ENCODE data around the gene RAB40B. TPM values are rescaled to one million over a fixed set of nuclear protein-coding genes. Genes with fewer than 3 reads are reported as not detected.
"Not testable (repeated sequence)": the region's sequence is repeated elsewhere in the genome, so short reads cannot be mapped to it uniquely, and the experiment has no call there.

RAB40B gene
- total RNA-seq (1 to 10 TPM; 5.1 to 5.8 TPM), polyA plus RNA-seq (1 to 10 TPM; 2.6 to 4.0 TPM)

GRCh38 chr17:82698065-82698973 is at the start of gene RAB40B:
Gene RAB40B, minus strand, starts transcription at chr17:82698698. Its CDS starts 102 bp downstream, at chr17:82698596.
- H3K27ac ChIP-seq (ENCODE audit: low read depth, low read length), result peak within 1 kb of the TSS; percentile 6
- Mint-ChIP-seq H3K4me1 (peaks cover 4 to 15% (median 10%) of the 10 kb centered on the region in 4 donors), H3K36me3 (peaks cover 2 to 9% of the 10 kb centered on the region in 2 donors), H3K27ac (peak within 1 kb of the TSS; percentile 20 to 95 (median 77)), H3K4me3 (peak within 1 kb of the TSS; percentile 84 to 96 (median 90)), H3K27me3 (no peaks in the 10 kb centered on the region), H3K9me3 (peaks cover 0 to 16% (median 10%) of the 10 kb centered on the region in 8 donors)
- ChIA-PET POLR2A (ENCODE audit: partially characterized antibody) (interaction anchor here (0.6 to 1.6 kb wide), 3 partner anchors 18 to 48 kb away, joined by 3 to 5 read pairs (median 4); partner anchors contain the start of gene FN3KRP), CTCF (ENCODE audit: partially characterized antibody) (no interaction called here)
- peak within 1 kb of the TSS; percentile 12 to 57 for H3K4me3 ChIP-seq (ENCODE audit: low read length in 2 of 2)
- DNase-seq, result peak; percentile 99
- intact Hi-C loops (cut with micrococcal nuclease), result loop anchor here (1.0 to 2.0 kb wide), 3 partner anchors 18 to 53 kb away; partner anchors contain the start of genes FN3KRP and WDR45B
- H3K4me1 ChIP-seq (ENCODE audit: insufficient read depth, low read length), result peaks cover 13% of the 10 kb centered on the region
- H3K9me3 ChIP-seq (ENCODE audit: control insufficient read depth in 1 of 2, low read length in 2 of 2), result peaks cover 0 to 6% of the 10 kb centered on the region in 2 donors
- no peaks in the 10 kb centered on the region for H3K36me3 ChIP-seq (ENCODE audit: insufficient read depth, low read length)
- H3K27me3 ChIP-seq (ENCODE audit: insufficient read depth, low read length), result no peaks in the 10 kb centered on the region

DNA sequence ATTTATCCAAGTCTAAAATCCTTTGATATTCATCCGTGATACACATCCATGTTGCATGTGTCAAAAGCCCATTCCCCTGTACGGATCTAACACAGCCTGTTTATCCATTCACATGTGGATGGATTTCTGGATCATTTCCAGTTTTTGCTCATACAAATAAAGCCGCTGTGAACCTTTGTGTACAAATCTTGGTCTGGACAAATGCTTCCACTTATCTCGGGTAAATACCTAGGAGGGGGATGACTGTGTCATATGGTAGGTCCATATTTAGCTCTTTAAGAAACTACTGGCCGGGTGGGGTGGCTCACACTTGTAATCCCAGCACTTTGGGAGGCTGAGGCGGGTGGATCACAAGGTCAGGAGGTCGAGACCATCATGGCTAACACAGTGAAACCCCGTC is 47.0 kb upstream of the RAB40B start:
- H3K9me3 ChIP-seq (ENCODE audit: control insufficient read depth in 1 of 2, low read length in 2 of 2), result peaks cover 0 to 10% of the 10 kb centered on the region in 2 donors
- Mint-ChIP-seq H3K4me3 (no peak overlapping the region), H3K27ac (no peak overlapping the region), H3K27me3 (no peaks in the 10 kb centered on the region), H3K36me3 (peaks cover 12 to 18% of the 10 kb centered on the region in 2 donors), H3K4me1 (peaks cover 0 to 5% (median 0%) of the 10 kb centered on the region in 4 donors), H3K9me3 (peaks cover 0 to 19% (median 15%) of the 10 kb centered on the region in 8 donors)
- no peaks in the 10 kb centered on the region for H3K4me1 ChIP-seq (ENCODE audit: insufficient read depth, low read length)
- intact Hi-C loops (cut with micrococcal nuclease), result no loop called here
- no peak for DNase-seq
- H3K36me3 ChIP-seq (ENCODE audit: insufficient read depth, low read length), result no peaks in the 10 kb centered on the region
- H3K27me3 ChIP-seq (ENCODE audit: insufficient read depth, low read length), result no peaks in the 10 kb centered on the region
- H3K27ac ChIP-seq (ENCODE audit: low read depth, low read length), result no peak overlapping the region
- CTCF ChIA-PET (ENCODE audit: partially characterized antibody), result interaction anchor here (0.7 kb wide), 1 partner anchor 16 kb away, joined by 5 read pairs; no protein-coding TSS in a partner anchor
- no peak overlapping the region for H3K4me3 ChIP-seq (ENCODE audit: low read length in 2 of 2)
- POLR2A ChIA-PET (ENCODE audit: partially characterized antibody), result no interaction called here

DNA sequence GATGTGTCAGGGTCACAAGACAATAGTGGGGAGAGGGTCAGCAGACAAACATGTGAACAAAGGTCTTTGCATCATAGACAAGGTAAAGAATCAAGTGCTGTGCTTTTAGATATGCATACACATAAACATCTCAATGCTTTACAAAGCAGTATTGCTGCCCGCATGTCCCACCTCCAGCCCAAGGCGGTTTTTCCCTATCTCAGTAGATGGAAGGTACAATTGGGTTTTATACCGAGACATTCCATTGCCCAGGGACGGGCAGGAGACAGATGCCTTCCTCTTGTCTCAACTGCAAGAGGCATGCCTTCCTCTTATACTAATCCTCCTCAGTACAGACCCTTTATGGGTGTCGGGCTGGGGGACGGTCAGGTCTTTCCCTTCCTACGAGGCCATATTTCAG is 46.2 kb upstream of the RAB40B start:
- H3K27ac ChIP-seq (ENCODE audit: low read depth, low read length); intact Hi-C loops (cut with micrococcal nuclease); CTCF ChIA-PET (ENCODE audit: partially characterized antibody); H3K27me3 ChIP-seq (ENCODE audit: insufficient read depth, low read length); H3K4me3 ChIP-seq (ENCODE audit: low read length in 2 of 2); H3K4me3 Mint-ChIP-seq; H3K36me3 ChIP-seq (ENCODE audit: insufficient read depth, low read length); POLR2A ChIA-PET (ENCODE audit: partially characterized antibody); H3K27ac Mint-ChIP-seq; H3K27me3 Mint-ChIP-seq; H3K4me1 Mint-ChIP-seq; H3K4me1 ChIP-seq (ENCODE audit: insufficient read depth, low read length); DNase-seq: not testable (repeated sequence)
- H3K36me3 Mint-ChIP-seq, result peaks cover 12 to 24% of the 10 kb centered on the region in 2 donors
- peaks cover 0 to 10% of the 10 kb centered on the region in 2 donors for H3K9me3 ChIP-seq (ENCODE audit: control insufficient read depth in 1 of 2, low read length in 2 of 2)
- H3K9me3 Mint-ChIP-seq, result peaks cover 0 to 21% (median 16%) of the 10 kb centered on the region in 8 donors

GRCh38 chr17:82743344-82744219 is 45.1 kb upstream of the RAB40B start:
- Mint-ChIP-seq H3K4me1 (no peaks in the 10 kb centered on the region), H3K36me3 (peaks cover 12 to 25% of the 10 kb centered on the region in 2 donors)

DNA sequence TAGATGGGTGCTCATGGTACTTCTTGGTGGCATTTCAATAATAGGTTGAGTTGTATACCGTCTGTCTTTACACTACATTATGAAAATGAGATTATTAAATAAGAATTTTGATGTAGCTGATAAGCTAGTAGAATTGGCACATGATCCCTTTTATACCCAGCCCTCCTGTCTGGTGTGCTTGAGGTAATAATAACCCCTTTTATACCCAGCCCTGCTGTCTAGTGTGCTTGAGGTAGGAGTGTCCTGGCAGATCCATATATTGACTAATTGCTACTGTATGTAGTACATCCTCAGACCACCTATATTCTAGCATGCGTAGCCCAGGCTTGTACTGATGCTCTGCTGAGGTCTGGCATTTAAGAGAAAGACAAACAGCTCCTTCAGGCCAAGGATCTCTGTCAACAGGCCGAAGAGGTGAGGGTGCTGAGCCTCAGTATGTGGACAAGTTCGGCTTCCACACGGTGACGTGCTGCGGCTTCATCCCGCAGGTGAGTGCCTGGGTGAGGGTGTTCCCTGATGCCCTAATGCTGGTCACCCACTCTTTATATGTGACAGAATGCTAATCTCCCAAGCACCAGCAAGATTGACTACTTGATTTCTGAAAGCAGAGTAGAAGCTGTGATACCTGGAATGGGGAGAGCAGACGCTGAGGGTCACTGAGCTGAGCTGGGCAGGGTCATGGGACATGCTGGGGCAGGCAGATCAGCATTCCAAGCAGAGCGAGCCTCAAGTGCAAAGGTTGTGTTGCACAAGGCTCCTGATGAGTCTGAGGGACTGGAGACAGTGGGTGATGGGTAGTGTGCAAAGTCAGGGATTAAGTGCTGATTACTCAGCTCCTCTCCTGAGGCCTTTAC is 42.6 kb upstream of the RAB40B start:
- Mint-ChIP-seq H3K4me3 (no peak overlapping the region), H3K4me1 (peaks cover 0 to 2% (median 0%) of the 10 kb centered on the region in 4 donors), H3K27me3 (no peaks in the 10 kb centered on the region), H3K9me3 (peaks cover 0 to 16% (median 13%) of the 10 kb centered on the region in 8 donors), H3K36me3 (peaks cover 12 to 28% of the 10 kb centered on the region in 2 donors), H3K27ac (peak overlapping the region in 1 of 7 donors; percentile 47)
- peaks cover 0 to 9% of the 10 kb centered on the region in 2 donors for H3K9me3 ChIP-seq (ENCODE audit: control insufficient read depth in 1 of 2, low read length in 2 of 2)
- H3K4me3 ChIP-seq (ENCODE audit: low read length in 2 of 2), result no peak overlapping the region
- no peak overlapping the region for H3K27ac ChIP-seq (ENCODE audit: low read depth, low read length)
- H3K4me1 ChIP-seq (ENCODE audit: insufficient read depth, low read length), result no peaks in the 10 kb centered on the region
- H3K27me3 ChIP-seq (ENCODE audit: insufficient read depth, low read length), result no peaks in the 10 kb centered on the region
- H3K36me3 ChIP-seq (ENCODE audit: insufficient read depth, low read length), result no peaks in the 10 kb centered on the region
- ChIA-PET CTCF (ENCODE audit: partially characterized antibody) (no interaction called here), POLR2A (ENCODE audit: partially characterized antibody) (no interaction called here)
- no peak for DNase-seq
- intact Hi-C loops (cut with micrococcal nuclease), result no loop called here

More at GRCh38 chr17:82743344-82744219, 45.1 kb upstream of the RAB40B start:
- Histone ChIP-seq H3K4me3 (ENCODE audit: low read length in 2 of 2) (no peak overlapping the region), H3K4me1 (ENCODE audit: insufficient read depth, low read length) (no peaks in the 10 kb centered on the region), H3K9me3 (ENCODE audit: control insufficient read depth in 1 of 2, low read length in 2 of 2) (peaks cover 0 to 10% of the 10 kb centered on the region in 2 donors), H3K36me3 (ENCODE audit: insufficient read depth, low read length) (no peaks in the 10 kb centered on the region), H3K27me3 (ENCODE audit: insufficient read depth, low read length) (no peaks in the 10 kb centered on the region), H3K27ac (ENCODE audit: low read depth, low read length) (no peak overlapping the region)
- CTCF ChIA-PET (ENCODE audit: partially characterized antibody), result interaction anchor here (1.3 kb wide), 1 partner anchor 32 kb away, joined by 3 read pairs; no protein-coding TSS in a partner anchor
- peaks cover 0 to 21% (median 16%) of the 10 kb centered on the region in 8 donors for H3K9me3 Mint-ChIP-seq
- intact Hi-C loops (cut with micrococcal nuclease), result no loop called here
- no peak overlapping the region for H3K4me3 Mint-ChIP-seq
- POLR2A ChIA-PET (ENCODE audit: partially characterized antibody), result no interaction called here
- H3K27ac Mint-ChIP-seq, result no peak overlapping the region
- no peaks in the 10 kb centered on the region for H3K27me3 Mint-ChIP-seq
- DNase-seq, result no peak

GRCh38 chr17:82737967-82738877 is 39.7 kb upstream of the RAB40B start:
- Mint-ChIP-seq H3K36me3 (peaks cover 12 to 33% of the 10 kb centered on the region in 2 donors), H3K27ac (no peak overlapping the region), H3K27me3 (no peaks in the 10 kb centered on the region), H3K4me1 (peaks cover 0 to 7% (median 3%) of the 10 kb centered on the region in 4 donors), H3K9me3 (peaks cover 0 to 18% (median 14%) of the 10 kb centered on the region in 8 donors), H3K4me3 (peak overlapping the region in 2 of 8 donors; percentile 31 to 38)
- Histone ChIP-seq H3K36me3 (ENCODE audit: insufficient read depth, low read length) (no peaks in the 10 kb centered on the region), H3K9me3 (ENCODE audit: control insufficient read depth in 1 of 2, low read length in 2 of 2) (peaks cover 0 to 12% of the 10 kb centered on the region in 2 donors), H3K27ac (ENCODE audit: low read depth, low read length) (no peak overlapping the region), H3K4me3 (ENCODE audit: low read length in 2 of 2) (no peak overlapping the region), H3K27me3 (ENCODE audit: insufficient read depth, low read length) (no peaks in the 10 kb centered on the region), H3K4me1 (ENCODE audit: insufficient read depth, low read length) (peaks cover 4% of the 10 kb centered on the region)
- ChIA-PET CTCF (ENCODE audit: partially characterized antibody) (no interaction called here), POLR2A (ENCODE audit: partially characterized antibody) (no interaction called here)
- DNase-seq, result no peak
- intact Hi-C loops (cut with micrococcal nuclease), result no loop called here
